Adrenal gland (tissue), 5 donors: ENCODE results near the gene PTGDR2.

Experiments
- CTCF ChIP-seq, 6 experiments: fragments of 450-650 bp in 4 of 6; fragments of 200-600 bp in 2 of 6; sonication (generic) in 1 of 6; IDR thresholded peaks; 1 replicate in 5 of 6; 2 replicates in 1 of 6; pipeline versions ENCODE4 v1.5.1 to v1.8.0; 2016 to 2021; ENCODE audit warnings: antibody characterized with exemption in 6 of 6, mild to moderate bottlenecking in 2 of 6, moderate library complexity in 1 of 6
- POLR2A ChIP-seq, 2 donors: fragments of 450-650 bp; IDR thresholded peaks; one replicate each; pipeline ENCODE4 v1.6.1; 2017; ENCODE audit warnings: antibody characterized with exemption in 2 of 2, mild to moderate bottlenecking in 2 of 2, moderate library complexity in 1 of 2
- donor health status: DM: no; HTN: no; CAD: no.

DNA sequence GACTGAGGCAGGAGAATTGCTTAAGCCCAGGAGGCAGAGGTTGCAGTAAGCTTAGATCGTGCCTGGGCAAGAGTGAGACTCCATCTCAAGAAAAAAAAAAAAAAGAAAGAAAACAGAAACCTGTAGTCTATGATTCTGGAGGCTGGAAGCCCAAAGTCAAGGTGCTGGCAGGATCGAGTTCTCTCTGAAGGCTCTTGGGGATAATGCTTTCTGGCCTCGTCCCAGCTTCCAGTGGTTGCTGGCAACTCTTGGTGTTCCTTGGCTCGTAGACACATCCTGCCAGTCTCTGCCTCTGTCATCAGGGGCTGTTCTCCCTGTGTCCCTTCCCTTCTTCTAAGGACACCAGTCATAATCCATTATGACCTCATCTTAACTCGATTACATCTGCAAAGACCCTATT, 30.6 kb downstream of the PTGDR2 start:
- TF ChIP-seq CTCF (IDR thresholded peaks at IDR 0.05), result no peak
- TF ChIP-seq POLR2A (IDR thresholded peaks at IDR 0.05), result no peak
